ACC112 (cell line): ENCODE measurements around the gene LDHAL6B.

ENCODE experiments used
- H2AFZ ChIP-seq: fragments of 200-600 bp; sonication (generic); one replicate; pipeline ENCODE4 v1.6.0; 2017; ENCODE audit warnings: antibody characterized with exemption, low read length; ENCODE audit not compliant: unreplicated experiment
- H3K27ac ChIP-seq: fragments of 200-600 bp; sonication (generic); 2 replicates; pipeline ENCODE4 v1.5.1; 2014; ENCODE audit warnings: low read depth, mild to moderate bottlenecking, antibody characterized with exemption, low read length, moderate library complexity
- H3K27me3 ChIP-seq: fragments of 200-600 bp; sonication (generic); 2 replicates; pipeline ENCODE4 v1.6.1; 2014; ENCODE audit warnings: mild to moderate bottlenecking, antibody characterized with exemption, low read length, moderate library complexity, mixed read lengths; ENCODE audit not compliant: insufficient read depth
- H3K36me3 ChIP-seq: fragments of 200-600 bp; sonication (generic); 2 replicates; pipeline ENCODE4 v1.6.1; 2016; ENCODE audit warnings: mild to moderate bottlenecking, antibody characterized with exemption, low read length, moderate library complexity, mixed read lengths; ENCODE audit not compliant: insufficient read depth
- H3K4me1 ChIP-seq: fragments of 200-600 bp; sonication (generic); one replicate; pipeline ENCODE4 v1.6.1; 2016; ENCODE audit warnings: low read length, mixed read lengths; ENCODE audit not compliant: insufficient read depth, unreplicated experiment, control insufficient read depth
- H3K4me3 ChIP-seq: fragments of 200-600 bp; sonication (generic); 2 replicates; pipeline ENCODE4 v1.5.1; 2014; ENCODE audit warnings: mild to moderate bottlenecking, low read depth, low read length
- H3K79me2 ChIP-seq: fragments of 200-600 bp; sonication (generic); one replicate; pipeline ENCODE4 v1.6.0; 2016; ENCODE audit warnings: low read length; ENCODE audit not compliant: control insufficient read depth, unreplicated experiment, insufficient read depth

The LDHAL6B gene

DNA sequence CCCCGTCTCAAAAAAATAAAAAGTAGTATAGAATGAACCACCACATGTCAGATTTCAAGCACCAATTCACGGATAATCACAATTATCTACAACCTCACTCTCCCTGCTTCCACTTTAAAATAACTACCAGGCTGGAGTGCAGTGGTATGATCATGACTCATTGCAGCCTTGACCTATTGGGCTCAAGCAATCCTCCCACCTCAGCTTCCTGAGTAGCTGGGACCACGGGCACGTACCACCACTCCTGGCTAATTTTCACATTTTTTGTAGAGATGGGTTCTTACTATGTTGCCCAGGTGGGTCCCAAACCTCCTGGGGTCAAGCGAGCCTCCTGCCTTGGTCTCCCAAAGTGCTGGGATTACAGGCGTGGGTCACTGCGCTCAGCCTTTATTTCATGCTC lies 38.1 kb upstream of the LDHAL6B start:
- Histone ChIP-seq H3K4me3 (no peak overlapping the region), H3K36me3 (peaks cover 19% of the 10 kb centered on the region), H2AFZ (no peak overlapping the region), H3K27ac (peak overlapping the region; percentile 93), H3K79me2 (no peaks in the 10 kb centered on the region), H3K4me1 (peaks cover 42% of the 10 kb centered on the region), H3K27me3 (no peaks in the 10 kb centered on the region)

DNA sequence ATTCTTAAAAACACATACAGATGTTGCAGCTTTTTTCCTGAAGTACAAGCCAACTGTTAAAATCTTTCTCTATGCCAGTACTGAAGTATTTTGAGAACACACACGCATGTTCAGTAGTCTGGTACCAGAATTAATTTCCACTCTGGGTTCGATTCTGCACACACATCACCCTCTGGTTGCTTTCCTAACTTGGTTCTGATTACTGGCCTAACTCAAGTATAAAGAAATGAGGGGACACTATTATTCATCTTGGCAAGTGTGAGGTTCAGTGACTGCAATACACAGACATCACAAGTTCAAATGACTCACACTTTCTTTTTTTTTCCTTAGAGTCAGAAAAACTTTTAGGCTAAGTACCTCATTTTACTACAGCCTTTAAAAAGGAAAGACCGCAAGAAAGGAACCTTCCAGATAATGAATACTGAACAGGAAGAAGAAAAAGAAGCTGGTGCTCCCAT lies 37.4 kb upstream of the LDHAL6B start:
- Histone ChIP-seq H2AFZ (no peak overlapping the region), H3K4me3 (peak overlapping the region; percentile 5; the same call in 1 of the 2 replicates), H3K27me3 (no peaks in the 10 kb centered on the region), H3K79me2 (no peaks in the 10 kb centered on the region), H3K4me1 (peaks cover 47% of the 10 kb centered on the region), H3K36me3 (peaks cover 23% of the 10 kb centered on the region), H3K27ac (peak overlapping the region; percentile 93)

DNA sequence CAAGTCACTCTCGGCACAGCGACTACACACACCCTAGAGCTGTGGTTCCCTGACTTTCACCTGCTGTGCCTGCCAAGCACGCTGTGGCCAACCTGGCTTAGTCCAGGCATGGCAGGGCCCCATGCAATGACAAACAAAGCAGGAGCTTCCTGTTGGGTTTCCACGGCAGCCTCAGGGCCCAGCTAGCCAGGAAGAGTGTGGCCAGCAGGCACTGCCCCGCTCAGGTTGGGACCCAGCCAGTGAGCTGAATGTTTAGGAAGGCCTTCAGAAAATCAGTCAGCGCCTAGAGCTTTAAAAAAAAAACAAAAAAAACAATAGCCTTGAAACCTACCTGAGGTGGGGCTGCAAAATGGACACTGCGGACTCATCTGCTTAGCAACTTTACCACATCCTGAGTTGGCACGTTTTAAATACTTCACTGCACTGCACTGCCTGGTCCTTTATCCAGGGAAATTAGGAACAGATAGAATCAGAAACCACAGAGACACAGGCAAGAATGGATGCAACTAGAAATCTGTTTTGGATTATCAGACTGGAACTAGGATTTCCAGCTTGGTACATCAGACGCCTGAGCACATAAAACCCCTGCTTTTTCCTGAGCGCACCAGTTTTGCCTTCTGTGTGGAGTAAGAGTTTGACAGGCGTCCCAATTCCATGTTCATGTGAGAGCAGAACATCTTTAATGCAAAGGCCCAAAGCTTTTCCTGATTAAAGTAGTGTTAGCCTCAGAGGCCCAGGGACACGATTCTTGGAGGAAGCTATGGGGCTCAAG lies 36.2 kb upstream of the LDHAL6B start:
- no peak overlapping the region for H3K4me3 ChIP-seq
- no peaks in the 10 kb centered on the region for H3K79me2 ChIP-seq
- H3K4me1 ChIP-seq = peaks cover 59% of the 10 kb centered on the region
- no peaks in the 10 kb centered on the region for H3K27me3 ChIP-seq
- no peak overlapping the region for H2AFZ ChIP-seq
- peaks cover 18% of the 10 kb centered on the region for H3K36me3 ChIP-seq
- peak overlapping the region; percentile 93 for H3K27ac ChIP-seq

DNA sequence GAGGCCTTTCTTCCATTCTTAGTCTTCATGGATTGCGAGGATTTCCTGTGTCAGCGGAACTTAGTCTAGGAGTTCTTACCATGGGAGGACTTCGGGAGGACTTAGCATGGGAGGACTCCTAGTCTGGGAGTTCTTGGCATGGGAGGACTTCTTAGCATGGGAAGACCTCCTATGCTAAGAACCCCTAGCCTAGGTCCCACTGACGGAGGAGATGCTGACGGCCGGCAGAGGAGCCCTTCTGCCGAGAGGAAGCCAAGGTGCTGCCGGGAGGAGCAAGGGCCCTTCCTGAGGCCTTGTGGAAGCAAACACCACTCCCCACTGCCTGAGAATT lies 35.6 kb upstream of the LDHAL6B start:
- H2AFZ ChIP-seq = no peak overlapping the region
- peak overlapping the region; percentile 93 for H3K27ac ChIP-seq
- no peak overlapping the region for H3K4me3 ChIP-seq
- H3K79me2 ChIP-seq = no peaks in the 10 kb centered on the region
- peaks cover 55% of the 10 kb centered on the region for H3K4me1 ChIP-seq
- H3K27me3 ChIP-seq = no peaks in the 10 kb centered on the region
- peaks cover 18% of the 10 kb centered on the region for H3K36me3 ChIP-seq

DNA sequence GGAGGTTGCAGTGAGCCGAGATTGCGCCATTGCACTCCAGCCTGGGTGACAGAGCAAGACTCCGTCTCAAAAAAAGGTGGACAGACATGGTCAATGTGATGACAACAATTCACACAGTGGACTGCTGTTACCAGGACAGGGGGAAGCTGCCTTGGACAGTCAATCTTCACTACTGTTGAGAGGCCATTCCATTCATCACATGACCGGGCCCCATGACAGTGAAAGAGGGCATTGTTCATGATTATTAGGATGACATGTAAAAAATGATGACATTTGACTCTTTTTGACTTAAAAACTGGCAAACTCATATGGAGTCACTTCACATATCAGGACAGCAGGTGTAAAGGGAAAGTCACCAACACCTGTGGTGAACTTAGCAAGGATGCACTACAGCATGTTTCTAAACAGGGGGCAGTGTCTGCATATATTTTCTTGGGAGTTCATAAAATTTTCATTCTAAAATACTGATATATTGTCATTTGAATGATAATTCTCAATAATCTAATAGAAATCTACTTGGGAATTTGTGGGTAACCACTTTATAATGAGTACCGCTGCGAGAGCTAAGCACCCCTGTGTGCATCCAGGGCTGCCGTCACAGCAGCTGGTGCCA lies 34.2 kb upstream of the LDHAL6B start:
- H3K27me3 ChIP-seq = no peaks in the 10 kb centered on the region
- no peaks in the 10 kb centered on the region for H3K79me2 ChIP-seq
- H3K27ac ChIP-seq = no peak overlapping the region
- peaks cover 51% of the 10 kb centered on the region for H3K4me1 ChIP-seq
- H3K36me3 ChIP-seq = peaks cover 23% of the 10 kb centered on the region
- no peak overlapping the region for H2AFZ ChIP-seq
- no peak overlapping the region for H3K4me3 ChIP-seq

DNA sequence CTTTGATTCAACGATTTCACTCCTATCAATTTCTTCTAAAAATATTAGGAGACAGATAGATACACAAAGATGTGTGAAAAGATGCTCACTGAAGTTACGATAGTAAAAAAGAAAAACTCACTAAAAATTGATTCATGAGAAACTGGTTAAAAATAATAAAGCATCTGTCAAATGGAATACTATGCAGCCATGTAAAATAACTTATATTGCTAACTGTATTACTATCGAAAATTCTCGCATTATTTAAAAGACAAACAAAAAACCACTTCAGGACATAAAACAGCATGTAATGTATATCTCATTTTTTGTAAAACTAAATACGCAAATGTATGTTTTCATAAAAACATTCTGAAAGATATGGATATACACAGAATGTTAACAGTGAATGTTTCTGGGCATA lies 33.4 kb upstream of the LDHAL6B start:
- no peak overlapping the region for H3K4me3 ChIP-seq
- peaks cover 23% of the 10 kb centered on the region for H3K36me3 ChIP-seq
- no peaks in the 10 kb centered on the region for H3K27me3 ChIP-seq
- H3K4me1 ChIP-seq = peaks cover 48% of the 10 kb centered on the region
- no peaks in the 10 kb centered on the region for H3K79me2 ChIP-seq
- no peak overlapping the region for H2AFZ ChIP-seq
- no peak overlapping the region for H3K27ac ChIP-seq

DNA sequence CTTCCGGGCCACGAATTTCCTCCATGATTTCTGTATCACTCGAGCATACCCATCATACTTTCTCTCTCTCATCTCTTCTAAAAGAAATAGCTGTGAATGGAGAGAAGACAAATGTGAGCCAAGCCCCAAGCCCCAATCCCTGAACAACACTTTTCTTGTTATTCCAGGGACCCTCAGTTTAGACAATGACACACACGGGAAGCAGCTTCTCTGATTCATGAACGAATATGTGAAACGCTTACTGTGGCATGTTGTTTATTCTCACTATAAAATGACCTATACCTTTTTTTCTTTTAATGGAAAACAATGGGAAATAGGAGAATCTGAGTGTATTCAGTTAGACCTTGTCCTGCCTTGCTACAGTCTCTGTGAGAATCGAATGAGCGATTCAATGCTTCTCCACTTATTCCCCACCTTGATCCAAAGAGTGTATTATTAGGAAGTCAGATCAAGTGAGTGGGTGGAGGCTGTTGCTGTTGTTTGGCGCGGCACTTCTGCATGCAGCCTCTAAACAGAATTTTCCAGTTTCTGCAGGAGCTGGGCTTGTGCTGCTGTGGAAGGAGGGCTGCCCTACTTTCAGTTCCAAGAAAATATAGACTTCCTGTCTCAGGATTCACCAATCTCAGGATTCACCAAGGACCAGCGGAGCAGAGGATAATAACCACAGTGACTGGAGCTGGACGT lies 32.4 kb upstream of the LDHAL6B start:
- Histone ChIP-seq H3K27me3 (no peaks in the 10 kb centered on the region), H2AFZ (no peak overlapping the region), H3K4me3 (peak overlapping the region; percentile 24; the same call in 1 of the 2 replicates), H3K4me1 (peaks cover 37% of the 10 kb centered on the region), H3K36me3 (peaks cover 23% of the 10 kb centered on the region), H3K27ac (peak overlapping the region; percentile 75), H3K79me2 (no peaks in the 10 kb centered on the region)

DNA sequence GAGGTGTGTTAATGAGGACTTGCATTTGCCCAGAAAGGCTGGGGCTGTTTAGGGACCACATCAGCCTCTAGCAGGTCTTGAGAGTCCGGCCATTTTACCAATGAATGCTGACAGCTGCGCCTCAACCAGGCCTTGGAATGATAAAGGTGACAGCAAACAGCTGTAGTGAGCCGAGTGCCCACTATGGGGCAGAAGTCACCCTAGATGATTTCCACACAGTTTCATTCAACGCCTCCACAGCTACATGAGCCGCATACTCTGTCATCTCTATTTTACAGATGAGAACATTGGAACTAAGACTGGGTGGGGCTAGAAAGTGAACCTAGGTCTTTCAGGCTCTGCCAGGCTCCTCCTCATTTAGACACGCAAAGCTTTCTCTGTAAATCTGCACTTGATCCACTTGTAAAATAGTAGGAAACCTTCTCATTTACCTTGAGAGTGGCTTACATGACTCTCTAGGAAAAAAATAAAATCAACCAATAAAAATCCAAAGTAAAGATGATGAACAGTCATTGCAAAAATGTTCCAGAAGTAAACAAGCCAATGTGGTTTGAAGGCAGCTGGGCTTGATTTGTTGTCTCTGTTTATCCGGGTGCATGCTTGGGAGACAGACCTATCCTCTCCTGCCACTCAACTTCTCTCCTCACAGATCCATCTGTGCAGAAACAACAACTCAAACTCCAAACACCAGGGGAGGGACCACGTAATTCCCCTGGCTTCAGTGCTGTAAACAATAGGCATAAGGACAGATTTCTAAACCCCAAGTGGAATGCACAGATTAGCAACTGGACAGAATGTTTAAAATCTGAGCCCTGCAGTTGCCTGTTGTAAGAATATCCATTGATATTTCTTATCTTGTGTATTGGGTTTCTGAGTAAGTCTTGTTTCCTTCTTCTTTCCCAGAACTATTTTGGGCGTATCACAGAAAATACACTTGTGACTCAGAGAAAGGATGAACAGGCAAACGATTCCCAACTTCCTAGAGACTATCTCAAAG lies 31.5 kb upstream of the LDHAL6B start:
- H3K27ac ChIP-seq = peak overlapping the region; percentile 75
- H3K4me1 ChIP-seq = peaks cover 29% of the 10 kb centered on the region
- H3K79me2 ChIP-seq = no peaks in the 10 kb centered on the region
- peaks cover 27% of the 10 kb centered on the region for H3K36me3 ChIP-seq
- H3K27me3 ChIP-seq = no peaks in the 10 kb centered on the region
- H2AFZ ChIP-seq = no peak overlapping the region
- peak overlapping the region; percentile 24; the same call in 1 of the 2 replicates for H3K4me3 ChIP-seq

DNA sequence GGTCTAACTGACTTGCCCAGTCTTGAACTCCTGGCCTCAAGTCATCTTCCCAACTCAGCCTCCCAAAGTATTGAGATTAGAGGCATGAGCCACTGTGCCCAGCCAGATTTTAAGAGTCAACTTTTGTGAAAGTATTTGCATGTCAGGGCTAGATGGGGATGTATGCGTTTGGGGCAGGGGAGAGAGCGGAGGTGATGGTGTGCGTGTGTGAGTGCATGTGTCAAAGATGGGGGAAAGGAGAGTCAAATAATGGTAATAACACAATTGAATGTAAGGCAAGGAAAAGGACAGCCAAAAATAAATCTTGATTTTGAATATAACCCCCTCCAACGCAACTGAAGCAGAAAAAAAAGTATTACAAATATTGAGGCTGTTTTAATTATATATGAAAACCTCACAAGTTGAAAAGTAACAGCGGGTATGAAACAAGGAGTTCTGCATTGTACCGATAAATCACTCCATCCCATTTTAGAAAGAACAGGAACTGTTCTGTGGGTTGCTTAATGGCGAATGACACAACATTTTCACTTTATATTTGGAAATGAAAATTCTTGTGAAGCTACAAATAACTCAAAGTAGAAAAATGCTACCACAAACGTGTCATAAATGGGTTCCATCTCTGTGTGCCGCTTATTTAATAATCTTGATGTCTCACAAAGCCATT lies 29.9 kb upstream of the LDHAL6B start:
- no peaks in the 10 kb centered on the region for H3K79me2 ChIP-seq
- no peaks in the 10 kb centered on the region for H3K27me3 ChIP-seq
- H3K36me3 ChIP-seq = peaks cover 33% of the 10 kb centered on the region
- H2AFZ ChIP-seq = no peak overlapping the region
- peaks cover 18% of the 10 kb centered on the region for H3K4me1 ChIP-seq
- 0 out of 2 replicates have a peak overlapping the region, but pooled peaks have one; percentile 75 for H3K27ac ChIP-seq
- no peak overlapping the region for H3K4me3 ChIP-seq

DNA sequence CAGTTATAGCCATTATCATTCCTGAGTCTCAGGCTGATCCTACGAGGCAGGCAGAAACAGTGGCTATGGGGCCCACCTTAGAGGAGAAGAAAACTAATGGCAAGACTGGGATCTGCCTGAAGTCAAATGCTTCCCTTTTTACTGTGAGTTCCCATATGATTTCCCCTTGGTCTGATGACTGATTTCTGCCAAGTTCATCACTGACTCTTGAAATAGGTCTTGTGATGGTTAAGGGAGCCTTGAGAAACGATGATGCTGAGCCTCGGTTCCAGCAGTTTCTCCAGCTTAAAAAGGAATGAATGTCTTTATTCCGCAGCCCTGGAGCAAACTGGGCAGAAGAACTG lies 29.4 kb upstream of the LDHAL6B start:
- Histone ChIP-seq H3K27ac (no peak overlapping the region), H3K4me1 (peaks cover 18% of the 10 kb centered on the region), H3K36me3 (peaks cover 38% of the 10 kb centered on the region), H2AFZ (no peak overlapping the region), H3K27me3 (no peaks in the 10 kb centered on the region), H3K4me3 (no peak overlapping the region), H3K79me2 (no peaks in the 10 kb centered on the region)
